K562 (cell line): ENCODE results near the gene NUP107. TPM values are rescaled to one million over a fixed set of nuclear protein-coding genes. Genes with fewer than 3 reads are reported as not detected.
A peak's percentile ranks its signal among the peaks of the same experiment; 100 is the strongest.

Experiments
- HDAC3 ChIP-seq: fragments of 450-650 bp; IDR thresholded peaks from 2 replicates; pipeline ENCODE4 v1.6.1; 2018; ENCODE audit warnings: borderline replicate concordance, mild to moderate bottlenecking, moderate library complexity; ENCODE audit not compliant: partially characterized antibody
- MYNN ChIP-seq, 2 experiments: sonication (generic); formaldehyde crosslinking in 1 of 2; IDR thresholded peaks; 2 replicates each; pipeline versions ENCODE4 v1.5.0 to v1.6.1; 2016 to 2020; ENCODE audit warnings: antibody characterized with exemption in 1 of 2, missing genetic modification reagents in 1 of 2
- TAL1 ChIP-seq: fragments of 450-650 bp; IDR thresholded peaks from 2 replicates; pipeline ENCODE4 v1.6.1; 2016; ENCODE audit warnings: mild to moderate bottlenecking
- ZKSCAN1 ChIP-seq: fragments of 150-350 bp; IDR thresholded peaks from 2 replicates; pipeline ENCODE4 v1.6.1; 2016; ENCODE audit warnings: low read depth, low read length
- polyA plus RNA-seq, 8 experiments: library from polyadenylated mRNA; depleted of rRNA in 4 of 8; stranded (reverse) in 5 of 8; unstranded in 3 of 8; fragments of >200 nt; fragmentation: Nextera tagmentation in 2 of 8; fragmentation: Illumina TruSeq in 1 of 8; extraction: Ambion mirVana in 2 of 8; extraction: Trizol in 1 of 8; gene quantifications; 2 replicates each; pipeline versions ENCODE4 v1.2.1 to v1.2.3, GENCODE V29; 2011 to 2014; ENCODE audit warnings: inconsistent platforms in 1 of 8, missing spikeins in 1 of 8
- total RNA-seq, 7 experiments: library from RNA; depleted of rRNA in 6 of 7; stranded (reverse); fragments of >200 nt in 6 of 7; fragmentation: Illumina TruSeq in 2 of 7; extraction: Trizol in 2 of 7; gene quantifications; 2 replicates each; pipeline versions ENCODE4 v1.2.1 to v1.2.3, GENCODE V29; 2011 to 2021; ENCODE audit warnings: low replicate concordance in 1 of 7
- TF ChIP-seq, protein P1 (sequence below): fragments of 200-600 bp; sonication (generic); IDR thresholded peaks from one replicate; pipeline ENCODE4 v1.6.1; 2012; ENCODE audit warnings: mild to moderate bottlenecking, low read depth, low read length, inconsistent platforms
- TF ChIP-seq, protein P2 (sequence below): fragments of 250-450 bp; sonication (Bioruptor Pico); IDR thresholded peaks from 2 replicates; pipeline ENCODE4 v1.4.0; 2020; ENCODE audit warnings: mild to moderate bottlenecking, moderate library complexity
- TF ChIP-seq, protein P3 (sequence below), 2 experiments: fragments of 450-650 bp in 1 of 2; sonication (generic) in 1 of 2; formaldehyde crosslinking in 1 of 2; IDR thresholded peaks in 1 of 2; conservative IDR thresholded peaks in 1 of 2; 2 replicates each; pipeline versions ENCODE4 v1.6.1 to v1.8.1; 2016 to 2023; ENCODE audit warnings: mild to moderate bottlenecking in 2 of 2, moderate library complexity in 2 of 2, inconsistent platforms in 1 of 2, missing genetic modification reagents in 1 of 2
- TF ChIP-seq, protein P4 (sequence below), 2 experiments: fragments of 450-650 bp in 1 of 2; IDR thresholded peaks; 2 replicates each; pipeline ENCODE4 v1.6.1; 2011 to 2017; ENCODE audit warnings: low read depth in 2 of 2, antibody characterized with exemption in 1 of 2, borderline replicate concordance in 1 of 2, low read length in 1 of 2, mild to moderate bottlenecking in 1 of 2, mixed read lengths in 1 of 2; ENCODE audit not compliant: control insufficient read depth in 1 of 2

The NUP107 gene
- total and polyA plus RNA-seq, 9 of the 15 experiments (the other 6 are each of a cell fraction or from before 2014, with no cell fraction given), result 129 to 277 (median 199) TPM

DNA sequence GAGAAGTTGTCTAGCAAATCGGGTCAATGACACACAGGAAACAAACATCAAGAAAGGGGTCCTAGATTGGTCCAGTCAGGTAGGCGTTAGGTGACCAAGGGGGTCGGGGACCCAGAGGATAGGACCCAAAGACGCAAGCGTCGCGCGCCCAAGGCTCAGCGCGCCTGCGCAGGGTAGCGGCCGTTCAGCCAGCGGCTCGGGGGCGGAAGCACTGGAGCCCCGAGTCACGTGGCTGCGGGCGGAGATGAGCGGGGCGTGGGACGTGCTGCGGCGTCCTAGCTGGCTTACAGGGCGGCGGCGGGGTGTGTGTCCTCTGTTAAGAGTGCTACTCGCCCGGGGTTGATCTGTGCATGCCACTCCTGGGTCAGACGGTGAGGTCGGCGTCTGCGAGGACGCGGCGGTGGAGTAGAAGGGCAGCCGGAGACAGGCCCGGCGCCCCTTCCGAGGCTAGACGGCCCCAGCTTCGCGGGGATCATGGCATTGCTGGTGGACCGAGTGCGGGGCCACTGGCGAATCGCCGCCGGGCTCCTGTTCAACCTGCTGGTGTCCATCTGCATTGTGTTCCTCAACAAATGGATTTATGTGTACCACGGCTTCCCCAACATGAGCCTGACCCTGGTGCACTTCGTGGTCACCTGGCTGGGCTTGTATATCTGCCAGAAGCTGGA is 59.3 kb downstream of the NUP107 start, which contains the start of gene SLC35E3 (continued):
- TF ChIP-seq, protein P1, sequence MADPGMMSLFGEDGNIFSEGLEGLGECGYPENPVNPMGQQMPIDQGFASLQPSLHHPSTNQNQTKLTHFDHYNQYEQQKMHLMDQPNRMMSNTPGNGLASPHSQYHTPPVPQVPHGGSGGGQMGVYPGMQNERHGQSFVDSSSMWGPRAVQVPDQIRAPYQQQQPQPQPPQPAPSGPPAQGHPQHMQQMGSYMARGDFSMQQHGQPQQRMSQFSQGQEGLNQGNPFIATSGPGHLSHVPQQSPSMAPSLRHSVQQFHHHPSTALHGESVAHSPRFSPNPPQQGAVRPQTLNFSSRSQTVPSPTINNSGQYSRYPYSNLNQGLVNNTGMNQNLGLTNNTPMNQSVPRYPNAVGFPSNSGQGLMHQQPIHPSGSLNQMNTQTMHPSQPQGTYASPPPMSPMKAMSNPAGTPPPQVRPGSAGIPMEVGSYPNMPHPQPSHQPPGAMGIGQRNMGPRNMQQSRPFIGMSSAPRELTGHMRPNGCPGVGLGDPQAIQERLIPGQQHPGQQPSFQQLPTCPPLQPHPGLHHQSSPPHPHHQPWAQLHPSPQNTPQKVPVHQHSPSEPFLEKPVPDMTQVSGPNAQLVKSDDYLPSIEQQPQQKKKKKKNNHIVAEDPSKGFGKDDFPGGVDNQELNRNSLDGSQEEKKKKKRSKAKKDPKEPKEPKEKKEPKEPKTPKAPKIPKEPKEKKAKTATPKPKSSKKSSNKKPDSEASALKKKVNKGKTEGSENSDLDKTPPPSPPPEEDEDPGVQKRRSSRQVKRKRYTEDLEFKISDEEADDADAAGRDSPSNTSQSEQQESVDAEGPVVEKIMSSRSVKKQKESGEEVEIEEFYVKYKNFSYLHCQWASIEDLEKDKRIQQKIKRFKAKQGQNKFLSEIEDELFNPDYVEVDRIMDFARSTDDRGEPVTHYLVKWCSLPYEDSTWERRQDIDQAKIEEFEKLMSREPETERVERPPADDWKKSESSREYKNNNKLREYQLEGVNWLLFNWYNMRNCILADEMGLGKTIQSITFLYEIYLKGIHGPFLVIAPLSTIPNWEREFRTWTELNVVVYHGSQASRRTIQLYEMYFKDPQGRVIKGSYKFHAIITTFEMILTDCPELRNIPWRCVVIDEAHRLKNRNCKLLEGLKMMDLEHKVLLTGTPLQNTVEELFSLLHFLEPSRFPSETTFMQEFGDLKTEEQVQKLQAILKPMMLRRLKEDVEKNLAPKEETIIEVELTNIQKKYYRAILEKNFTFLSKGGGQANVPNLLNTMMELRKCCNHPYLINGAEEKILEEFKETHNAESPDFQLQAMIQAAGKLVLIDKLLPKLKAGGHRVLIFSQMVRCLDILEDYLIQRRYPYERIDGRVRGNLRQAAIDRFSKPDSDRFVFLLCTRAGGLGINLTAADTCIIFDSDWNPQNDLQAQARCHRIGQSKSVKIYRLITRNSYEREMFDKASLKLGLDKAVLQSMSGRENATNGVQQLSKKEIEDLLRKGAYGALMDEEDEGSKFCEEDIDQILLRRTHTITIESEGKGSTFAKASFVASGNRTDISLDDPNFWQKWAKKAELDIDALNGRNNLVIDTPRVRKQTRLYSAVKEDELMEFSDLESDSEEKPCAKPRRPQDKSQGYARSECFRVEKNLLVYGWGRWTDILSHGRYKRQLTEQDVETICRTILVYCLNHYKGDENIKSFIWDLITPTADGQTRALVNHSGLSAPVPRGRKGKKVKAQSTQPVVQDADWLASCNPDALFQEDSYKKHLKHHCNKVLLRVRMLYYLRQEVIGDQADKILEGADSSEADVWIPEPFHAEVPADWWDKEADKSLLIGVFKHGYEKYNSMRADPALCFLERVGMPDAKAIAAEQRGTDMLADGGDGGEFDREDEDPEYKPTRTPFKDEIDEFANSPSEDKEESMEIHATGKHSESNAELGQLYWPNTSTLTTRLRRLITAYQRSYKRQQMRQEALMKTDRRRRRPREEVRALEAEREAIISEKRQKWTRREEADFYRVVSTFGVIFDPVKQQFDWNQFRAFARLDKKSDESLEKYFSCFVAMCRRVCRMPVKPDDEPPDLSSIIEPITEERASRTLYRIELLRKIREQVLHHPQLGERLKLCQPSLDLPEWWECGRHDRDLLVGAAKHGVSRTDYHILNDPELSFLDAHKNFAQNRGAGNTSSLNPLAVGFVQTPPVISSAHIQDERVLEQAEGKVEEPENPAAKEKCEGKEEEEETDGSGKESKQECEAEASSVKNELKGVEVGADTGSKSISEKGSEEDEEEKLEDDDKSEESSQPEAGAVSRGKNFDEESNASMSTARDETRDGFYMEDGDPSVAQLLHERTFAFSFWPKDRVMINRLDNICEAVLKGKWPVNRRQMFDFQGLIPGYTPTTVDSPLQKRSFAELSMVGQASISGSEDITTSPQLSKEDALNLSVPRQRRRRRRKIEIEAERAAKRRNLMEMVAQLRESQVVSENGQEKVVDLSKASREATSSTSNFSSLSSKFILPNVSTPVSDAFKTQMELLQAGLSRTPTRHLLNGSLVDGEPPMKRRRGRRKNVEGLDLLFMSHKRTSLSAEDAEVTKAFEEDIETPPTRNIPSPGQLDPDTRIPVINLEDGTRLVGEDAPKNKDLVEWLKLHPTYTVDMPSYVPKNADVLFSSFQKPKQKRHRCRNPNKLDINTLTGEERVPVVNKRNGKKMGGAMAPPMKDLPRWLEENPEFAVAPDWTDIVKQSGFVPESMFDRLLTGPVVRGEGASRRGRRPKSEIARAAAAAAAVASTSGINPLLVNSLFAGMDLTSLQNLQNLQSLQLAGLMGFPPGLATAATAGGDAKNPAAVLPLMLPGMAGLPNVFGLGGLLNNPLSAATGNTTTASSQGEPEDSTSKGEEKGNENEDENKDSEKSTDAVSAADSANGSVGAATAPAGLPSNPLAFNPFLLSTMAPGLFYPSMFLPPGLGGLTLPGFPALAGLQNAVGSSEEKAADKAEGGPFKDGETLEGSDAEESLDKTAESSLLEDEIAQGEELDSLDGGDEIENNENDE, result no peak
- TF ChIP-seq, protein P2, sequence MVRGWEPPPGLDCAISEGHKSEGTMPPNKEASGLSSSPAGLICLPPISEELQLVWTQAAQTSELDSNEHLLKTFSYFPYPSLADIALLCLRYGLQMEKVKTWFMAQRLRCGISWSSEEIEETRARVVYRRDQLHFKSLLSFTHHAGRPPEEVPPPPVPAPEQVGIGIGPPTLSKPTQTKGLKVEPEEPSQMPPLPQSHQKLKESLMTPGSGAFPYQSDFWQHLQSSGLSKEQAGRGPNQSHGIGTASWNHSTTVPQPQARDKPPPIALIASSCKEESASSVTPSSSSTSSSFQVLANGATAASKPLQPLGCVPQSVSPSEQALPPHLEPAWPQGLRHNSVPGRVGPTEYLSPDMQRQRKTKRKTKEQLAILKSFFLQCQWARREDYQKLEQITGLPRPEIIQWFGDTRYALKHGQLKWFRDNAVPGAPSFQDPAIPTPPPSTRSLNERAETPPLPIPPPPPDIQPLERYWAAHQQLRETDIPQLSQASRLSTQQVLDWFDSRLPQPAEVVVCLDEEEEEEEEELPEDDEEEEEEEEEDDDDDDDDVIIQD (CRISPR knock-in tag), result no peak
- TF ChIP-seq HDAC3, result no peak
- TF ChIP-seq, protein P3, sequence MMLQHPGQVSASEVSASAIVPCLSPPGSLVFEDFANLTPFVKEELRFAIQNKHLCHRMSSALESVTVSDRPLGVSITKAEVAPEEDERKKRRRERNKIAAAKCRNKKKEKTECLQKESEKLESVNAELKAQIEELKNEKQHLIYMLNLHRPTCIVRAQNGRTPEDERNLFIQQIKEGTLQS (IDR thresholded peaks at IDR 0.05), result no peak
- TF ChIP-seq, protein P3 (CRISPR knock-in tag; conservative IDR thresholded peaks at IDR 0.05), result 0 out of 2 replicates have a peak, but pooled peaks have one; percentile 60
- no peak for TF ChIP-seq TAL1
- peak; percentile 78; the same call in 1 of the 2 replicates for TF ChIP-seq MYNN (IDR thresholded peaks at IDR 0.05)
- TF ChIP-seq MYNN (CRISPR knock-in tag; IDR thresholded peaks at IDR 0.05), result no peak
- TF ChIP-seq, protein P4, sequence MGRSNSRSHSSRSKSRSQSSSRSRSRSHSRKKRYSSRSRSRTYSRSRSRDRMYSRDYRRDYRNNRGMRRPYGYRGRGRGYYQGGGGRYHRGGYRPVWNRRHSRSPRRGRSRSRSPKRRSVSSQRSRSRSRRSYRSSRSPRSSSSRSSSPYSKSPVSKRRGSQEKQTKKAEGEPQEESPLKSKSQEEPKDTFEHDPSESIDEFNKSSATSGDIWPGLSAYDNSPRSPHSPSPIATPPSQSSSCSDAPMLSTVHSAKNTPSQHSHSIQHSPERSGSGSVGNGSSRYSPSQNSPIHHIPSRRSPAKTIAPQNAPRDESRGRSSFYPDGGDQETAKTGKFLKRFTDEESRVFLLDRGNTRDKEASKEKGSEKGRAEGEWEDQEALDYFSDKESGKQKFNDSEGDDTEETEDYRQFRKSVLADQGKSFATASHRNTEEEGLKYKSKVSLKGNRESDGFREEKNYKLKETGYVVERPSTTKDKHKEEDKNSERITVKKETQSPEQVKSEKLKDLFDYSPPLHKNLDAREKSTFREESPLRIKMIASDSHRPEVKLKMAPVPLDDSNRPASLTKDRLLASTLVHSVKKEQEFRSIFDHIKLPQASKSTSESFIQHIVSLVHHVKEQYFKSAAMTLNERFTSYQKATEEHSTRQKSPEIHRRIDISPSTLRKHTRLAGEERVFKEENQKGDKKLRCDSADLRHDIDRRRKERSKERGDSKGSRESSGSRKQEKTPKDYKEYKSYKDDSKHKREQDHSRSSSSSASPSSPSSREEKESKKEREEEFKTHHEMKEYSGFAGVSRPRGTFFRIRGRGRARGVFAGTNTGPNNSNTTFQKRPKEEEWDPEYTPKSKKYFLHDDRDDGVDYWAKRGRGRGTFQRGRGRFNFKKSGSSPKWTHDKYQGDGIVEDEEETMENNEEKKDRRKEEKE (IDR thresholded peaks at IDR 0.05; ENCODE audit: borderline replicate concordance in 1 of 2, control insufficient read depth in 1 of 2, low read depth in 2 of 2, low read length in 1 of 2), result no peak
- TF ChIP-seq ZKSCAN1, result no peak
